DMS153 treated with DMSO at 0.1 percent for 48 hours (cell line): ENCODE results near the gene NPPB.

Experiments used
- DNase-seq: peaks from one replicate; lab custom pipeline; 2025; ENCODE audit not compliant: unreplicated experiment; lab: John Stamatoyannopoulos, UW

The NPPB gene

GRCh38 chr1:11881749-11882441 lies 23.1 kb upstream of the NPPB start:
- no peak for DNase-seq

DNA sequence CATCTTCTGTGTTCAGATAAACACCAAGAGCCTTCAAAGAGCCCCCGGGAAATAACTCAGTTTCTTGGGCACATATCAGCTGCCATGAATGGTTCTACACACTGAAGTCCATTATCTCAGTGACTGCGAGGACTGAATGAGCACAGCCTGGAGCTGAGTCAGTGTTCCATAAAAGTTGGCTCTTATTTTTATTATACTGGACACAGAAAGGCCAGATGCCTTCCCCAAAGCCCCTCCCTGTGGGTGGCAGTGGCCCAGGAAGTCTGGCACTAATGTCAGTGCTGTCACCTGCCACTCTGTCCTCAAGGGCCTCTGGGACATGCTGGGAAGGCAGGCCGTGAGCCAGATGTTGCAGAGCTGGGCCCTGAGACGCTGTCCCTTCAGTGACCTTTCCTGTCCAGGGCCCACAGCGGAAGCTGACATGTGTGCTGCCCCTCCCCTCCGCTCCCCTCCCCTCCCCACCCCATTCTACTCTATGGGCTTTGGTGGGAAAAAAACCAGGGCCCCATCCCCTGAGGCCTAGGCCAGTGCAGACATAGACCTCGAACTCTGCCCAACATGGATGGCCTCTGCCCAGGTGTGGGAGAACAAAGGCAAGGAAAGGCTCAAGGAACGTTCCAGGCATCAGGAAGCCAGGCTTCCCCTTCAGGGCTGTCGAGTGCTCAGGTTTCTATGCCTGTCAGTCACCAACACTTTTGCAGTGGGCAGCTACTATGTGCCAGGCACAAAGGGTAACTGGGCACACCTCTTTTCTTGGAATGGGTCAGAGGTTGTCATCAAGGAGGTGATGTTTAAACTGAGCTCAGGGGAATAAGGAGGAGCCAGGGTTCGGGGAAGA lies 22.4 kb upstream of the NPPB start:
- peak; percentile 39 for DNase-seq

- no peak for DNase-seq
Observed at GRCh38 chr1:11880181-11880575, 21.4 kb upstream of the NPPB start.

GRCh38 chr1:11879311-11880180 lies 20.8 kb upstream of the NPPB start:
- no peak for DNase-seq

GRCh38 chr1:11878891-11879190 lies 20.1 kb upstream of the NPPB start:
- DNase-seq: no peak

GRCh38 chr1:11878081-11878890 lies 19.5 kb upstream of the NPPB start:
- DNase-seq: no peak

DNA sequence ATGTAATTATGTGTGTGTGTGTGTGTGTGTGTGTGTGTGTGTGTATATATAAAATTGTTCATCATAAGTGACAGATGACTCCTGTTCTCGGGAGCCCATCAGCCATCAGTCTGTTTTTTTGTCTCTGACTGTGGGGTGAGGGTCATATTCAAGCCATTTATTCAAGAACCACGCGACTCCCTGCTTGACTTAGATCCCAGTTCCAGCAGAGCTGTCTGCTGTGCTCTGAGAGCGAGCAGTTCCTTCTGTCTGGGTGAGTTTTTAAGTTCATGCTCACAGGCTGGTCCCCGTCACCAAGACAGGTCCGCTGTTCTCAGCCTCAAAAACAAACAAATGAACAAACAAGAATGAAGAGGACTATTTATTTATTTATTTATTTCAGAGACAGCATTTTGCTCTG lies 18.3 kb upstream of the NPPB start:
- DNase-seq: no peak

GRCh38 chr1:11875094-11875493 lies 16.3 kb upstream of the NPPB start:
- no peak for DNase-seq

- DNase-seq: no peak
Observed at GRCh38 chr1:11874624-11875023, 15.9 kb upstream of the NPPB start.

GRCh38 chr1:11874258-11874562 lies 15.5 kb upstream of the NPPB start:
- DNase-seq: no peak

GRCh38 chr1:11873395-11874257 lies 14.9 kb upstream of the NPPB start:
- DNase-seq: no peak

GRCh38 chr1:11872545-11872944 lies 13.8 kb upstream of the NPPB start:
- DNase-seq: no peak

- no peak for DNase-seq
Observed at GRCh38 chr1:11869650-11870207, 11.0 kb upstream of the NPPB start.

DNA sequence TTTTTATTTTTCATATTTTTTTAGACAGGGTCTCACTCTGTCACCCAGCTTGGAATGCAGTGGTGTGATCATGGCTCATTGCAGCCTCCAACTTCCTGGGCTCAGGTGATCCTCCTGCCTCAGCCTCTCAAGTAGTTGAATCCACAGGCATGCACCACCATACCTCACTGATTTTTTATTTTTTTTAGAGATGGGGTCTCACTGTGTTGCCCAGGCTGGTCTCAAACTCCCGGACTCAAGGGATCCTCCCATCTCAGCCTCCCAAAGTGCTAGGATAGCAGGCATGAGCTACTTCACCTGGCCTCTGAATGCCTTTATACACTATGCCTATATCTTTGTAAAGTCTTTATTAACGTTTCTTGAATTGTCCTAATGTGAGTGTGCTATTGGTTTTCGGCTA lies 10.4 kb upstream of the NPPB start:
- DNase-seq: no peak

- DNase-seq: no peak
Observed at GRCh38 chr1:11868331-11868980, 9.7 kb upstream of the NPPB start.

- DNase-seq: no peak
Observed at GRCh38 chr1:11862890-11863289, 4.1 kb upstream of the NPPB start.

DNA sequence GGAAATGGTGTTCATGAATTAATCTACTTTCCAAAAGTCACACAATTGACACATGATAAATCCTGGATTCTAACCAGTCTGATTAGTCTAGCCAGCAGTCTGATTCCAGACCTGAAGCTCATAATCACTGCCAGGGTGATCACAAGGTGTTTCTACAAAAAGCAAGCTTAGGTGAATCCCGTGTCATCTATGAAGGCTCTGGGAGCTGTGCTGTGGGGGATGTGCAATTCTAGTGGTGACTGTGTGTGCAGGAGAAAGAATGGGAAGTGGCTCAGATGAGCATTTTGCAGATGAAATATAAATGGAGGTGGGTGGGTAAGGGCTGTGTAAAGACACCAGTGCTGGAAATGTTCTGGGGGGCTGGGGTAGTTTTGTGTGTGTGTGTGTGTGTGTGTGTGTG lies 1.8 kb upstream of the NPPB start:
- no peak for DNase-seq

DNA sequence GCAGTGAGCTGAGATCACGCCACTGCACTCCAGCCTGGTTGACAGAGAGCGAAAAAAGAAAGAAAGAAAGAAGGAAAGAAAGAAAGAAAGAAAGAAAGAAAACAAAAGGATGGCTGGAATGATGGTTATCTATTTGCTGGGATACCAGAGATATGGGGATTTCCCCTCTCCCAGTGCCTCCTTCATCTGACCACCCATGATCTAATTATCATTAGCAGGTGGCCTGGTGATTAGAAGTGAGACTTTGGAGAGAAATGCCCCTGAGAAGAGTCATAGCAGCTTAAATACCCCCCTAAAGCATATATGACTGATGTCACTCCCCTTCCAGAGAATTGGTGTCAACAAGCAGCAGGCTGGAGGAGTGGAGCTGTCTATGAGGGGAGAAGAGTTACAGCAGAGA lies 1.3 kb upstream of the NPPB start:
- DNase-seq: no peak
